HepG2 (cell line): ENCODE results near the gene SLIRP. TPM values are rescaled to one million over a fixed set of nuclear protein-coding genes. Genes with fewer than 3 reads are reported as not detected.

ENCODE experiments used
- ATAC-seq: fragments of 200-7000 bp; cut with Tn5 transposase; 3 replicates; pipeline ENCODE4 v1.9.1; 2020; ENCODE audit warnings: mild to moderate bottlenecking, moderate library complexity
- BruUV-seq: library from RNA; stranded (reverse); fragments of 400-500 nt; replicated peaks from 2 replicates; lab custom pipeline; 2021; lab: Mats Ljungman, UMichigan
- CTCF ChIA-PET: fragments of 300-600 bp; formaldehyde crosslinking; extraction: SDS; loops from one replicate; lab custom pipeline; 2021; ENCODE audit warnings: low total read pairs, inconsistent platforms, low intra/inter-chr PET ratio; lab: Yijun Ruan, JAX
- POLR2A ChIA-PET: fragments of 350-600 bp; sonication (Branson Sonifier 250); formaldehyde crosslinking; loops from one replicate; lab custom pipeline; 2020; ENCODE audit warnings: antibody characterized with exemption, inconsistent platforms; lab: Yijun Ruan, JAX
- DNase-seq: peaks from one replicate; pipeline ENCODE4 v3.0.0-alpha.2; 2015; ENCODE audit warnings: low spot score
- FAIRE-seq: peaks from 3 replicates; lab custom pipeline; 2011; peaks lifted over from hg19 to GRCh38; lab: Jason Lieb, UNC
- H2AFZ ChIP-seq: one replicate; pipeline ENCODE4 v1.6.1; 2011; ENCODE audit warnings: low read length, inconsistent platforms
- H3K27ac ChIP-seq: fragments of 300-600 bp; 3 replicates; pipeline ENCODE4 v1.8.0; 2011; ENCODE audit warnings: mixed run types, mild to moderate bottlenecking, mixed read lengths, low read length, inconsistent platforms; ENCODE audit not compliant: insufficient read depth; ENCODE audit errors: extremely low read length
- H3K27me3 ChIP-seq, 2 experiments: fragments of 200-600 bp in 1 of 2; 2 replicates in 1 of 2; 3 replicates in 1 of 2; pipeline versions ENCODE4 v1.6.0 to v1.8.0; 2011; ENCODE audit warnings: low read length in 2 of 2, mild to moderate bottlenecking in 2 of 2, moderate library complexity in 2 of 2, inconsistent platforms in 1 of 2; ENCODE audit not compliant: insufficient read depth in 2 of 2, control insufficient read depth in 1 of 2
- H3K36me3 ChIP-seq, 2 experiments: fragments of 200-600 bp in 1 of 2; replicated peaks in 1 of 2; 2 replicates in 1 of 2; 3 replicates in 1 of 2; pipeline versions ENCODE4 v1.5.1 to v1.8.0; 2011; ENCODE audit warnings: low read length in 2 of 2, inconsistent platforms in 1 of 2; ENCODE audit not compliant: insufficient read depth in 2 of 2, control insufficient read depth in 1 of 2
- H3K4me1 ChIP-seq: 2 replicates; pipeline ENCODE4 v1.5.1; 2012; ENCODE audit warnings: low read length, inconsistent platforms; ENCODE audit not compliant: insufficient read depth
- H3K4me2 ChIP-seq: 2 replicates; pipeline ENCODE4 v1.6.0; 2011; ENCODE audit warnings: low read depth, low read length, inconsistent platforms
- H3K4me3 ChIP-seq, 3 experiments: fragments of 200-600 bp in 1 of 3; sonication (generic), shearing (Covaris generic) in 1 of 3; replicated peaks in 1 of 3; 2 replicates each; pipeline ENCODE4 v1.5.1; 2011 to 2016; ENCODE audit warnings: low read length in 3 of 3, inconsistent platforms in 2 of 3, low read depth in 2 of 3, mild to moderate bottlenecking in 2 of 3, control low read depth in 1 of 3, mixed read lengths in 1 of 3; ENCODE audit not compliant: insufficient read depth in 1 of 3
- H3K79me2 ChIP-seq: one replicate; pipeline ENCODE4 v1.6.1; 2011; ENCODE audit warnings: low read length, inconsistent platforms; ENCODE audit not compliant: insufficient read depth
- H3K9ac ChIP-seq: 2 replicates; pipeline ENCODE4 v1.6.0; 2011; ENCODE audit warnings: mild to moderate bottlenecking, low read depth, low read length, inconsistent platforms; ENCODE audit not compliant: insufficient read depth
- H3K9me3 ChIP-seq: 2 replicates; pipeline ENCODE4 v1.5.1; 2012; ENCODE audit warnings: mild to moderate bottlenecking, low read length
- H4K20me1 ChIP-seq: 2 replicates; pipeline ENCODE4 v1.6.0; 2011; ENCODE audit warnings: inconsistent platforms, mild to moderate bottlenecking, low read length, moderate library complexity; ENCODE audit not compliant: insufficient read depth
- ATRX ChIP-seq: sonication (generic); formaldehyde crosslinking; IDR thresholded peaks from 2 replicates; pipeline ENCODE4 v1.4.0; 2020; ENCODE audit warnings: missing genetic modification reagents, borderline replicate concordance
- BATF2 ChIP-seq: sonication (generic); formaldehyde crosslinking; IDR thresholded peaks from 2 replicates; pipeline ENCODE4 v1.8.0; 2022; ENCODE audit warnings: mild to moderate bottlenecking, missing genetic modification reagents, moderate library complexity
- BCL6 ChIP-seq: IDR thresholded peaks from 2 replicates; pipeline ENCODE4 v1.6.1; 2016; ENCODE audit warnings: missing genetic modification reagents, missing compliant biosample characterization
- ERF ChIP-seq: IDR thresholded peaks from 2 replicates; pipeline ENCODE4 v1.6.1; 2018; ENCODE audit warnings: missing biosample characterization, missing genetic modification reagents
- EZH2 ChIP-seq: conservative IDR thresholded peaks from 2 replicates; pipeline ENCODE4 v1.6.1; 2012; ENCODE audit warnings: mild to moderate bottlenecking, low read depth, low read length, moderate library complexity
- FOXA3 ChIP-seq: IDR thresholded peaks from 2 replicates; pipeline ENCODE4 v1.6.1; 2016; ENCODE audit warnings: missing genetic modification reagents, missing compliant biosample characterization
- HIC2 ChIP-seq: sonication (generic); formaldehyde crosslinking; IDR thresholded peaks from 2 replicates; pipeline ENCODE4 v1.9.0; 2022; ENCODE audit warnings: low read depth, missing genetic modification reagents
- KLF9 ChIP-seq: IDR thresholded peaks from 2 replicates; pipeline ENCODE4 v1.6.1; 2016; ENCODE audit warnings: low read depth
- MAFK ChIP-seq, 2 experiments: IDR thresholded peaks in 1 of 2; conservative IDR thresholded peaks in 1 of 2; 2 replicates each; pipeline ENCODE4 v1.6.1; 2011; ENCODE audit warnings: improper control_type of control experiment in 2 of 2, low read length in 2 of 2
- MBNL3 ChIP-seq: fragments of 250-450 bp; sonication (Bioruptor Pico); conservative IDR thresholded peaks from 2 replicates; pipeline ENCODE4 v1.8.0; 2022; ENCODE audit warnings: mild to moderate bottlenecking, inconsistent platforms
- SAP130 ChIP-seq: IDR thresholded peaks from 2 replicates; pipeline ENCODE4 v1.6.1; 2016; ENCODE audit warnings: low read depth
- SOX6 ChIP-seq, 2 experiments: fragments of 450-650 bp in 1 of 2; sonication (generic) in 1 of 2; formaldehyde crosslinking in 1 of 2; IDR thresholded peaks; 2 replicates each; pipeline versions ENCODE4 v1.4.0 to v1.6.1; 2017 to 2020; ENCODE audit warnings: antibody characterized with exemption in 1 of 2, mild to moderate bottlenecking in 1 of 2, missing genetic modification reagents in 1 of 2
- SRF ChIP-seq: IDR thresholded peaks from 2 replicates; pipeline ENCODE4 v1.6.1; 2011; ENCODE audit warnings: mild to moderate bottlenecking, low read depth, low read length, moderate library complexity
- ZFY ChIP-seq: sonication (generic); formaldehyde crosslinking; IDR thresholded peaks from 2 replicates; pipeline ENCODE4 v1.4.0; 2020; ENCODE audit warnings: missing genetic modification reagents
- ZNF17 ChIP-seq: sonication (generic); formaldehyde crosslinking; IDR thresholded peaks from 2 replicates; pipeline ENCODE4 v1.5.0; 2020; ENCODE audit warnings: mild to moderate bottlenecking, missing genetic modification reagents
- ZNF256 ChIP-seq: sonication (generic); formaldehyde crosslinking; conservative IDR thresholded peaks from 2 replicates; pipeline ENCODE4 v1.4.0; 2020; ENCODE audit warnings: missing genetic modification reagents
- ZNF280B ChIP-seq: sonication (generic); formaldehyde crosslinking; IDR thresholded peaks from 2 replicates; pipeline ENCODE4 v1.5.0; 2020; ENCODE audit warnings: missing genetic modification reagents, mild to moderate bottlenecking, borderline replicate concordance
- ZNF282 ChIP-seq: fragments of 450-650 bp; IDR thresholded peaks from 2 replicates; pipeline ENCODE4 v1.6.1; 2018; ENCODE audit not compliant: partially characterized antibody
- ZNF720 ChIP-seq: sonication (generic); formaldehyde crosslinking; IDR thresholded peaks from 2 replicates; pipeline ENCODE4 v1.4.0; 2020; ENCODE audit warnings: missing genetic modification reagents
- ZNF784 ChIP-seq: sonication (generic); formaldehyde crosslinking; IDR thresholded peaks from 2 replicates; pipeline ENCODE4 v1.5.1; 2020; ENCODE audit warnings: missing genetic modification reagents, mild to moderate bottlenecking, borderline replicate concordance
- WGBS: methylation state at CpG from one replicate; pipeline ENCODE4 v1.1.6; 2017; ENCODE audit warnings: low lambda C conversion rate; 5-methylcytosine and 5-hydroxymethylcytosine counted together
- in situ Hi-C: cut with HindIII; loops from 2 replicates; pipeline ENCODE4 v1.10.0; 2017; ENCODE audit warnings: low pct_unique_long_range_greater_than_20kb; ENCODE audit not compliant: extremely low pct_ligation_motif_present
- intact Hi-C: fragments of 100-400 bp; cut with micrococcal nuclease; formaldehyde crosslinking; loops from one replicate; pipeline ENCODE4 v1.10.0; 2022; ENCODE audit not compliant: unreplicated experiment
- polyA plus RNA-seq, 8 experiments: library from polyadenylated mRNA; depleted of rRNA in 3 of 8; stranded (reverse) in 7 of 8; unstranded in 1 of 8; fragments of >200 nt; fragmentation: Illumina TruSeq in 4 of 8; extraction: Trizol in 4 of 8; gene quantifications; 2 replicates each; pipeline versions ENCODE4 v1.2.1 to v1.2.3, GENCODE V29; 2011 to 2016; ENCODE audit warnings: low read depth in 4 of 8, missing spikeins in 1 of 8, mixed read lengths in 1 of 8; ENCODE audit not compliant: insufficient read depth in 1 of 8
- total RNA-seq, 5 experiments: library from RNA; depleted of rRNA; stranded (reverse); fragments of >200 nt; fragmentation: Illumina TruSeq; extraction: Trizol; gene quantifications; 2 replicates each; pipeline ENCODE4 v1.2.3, GENCODE V29; 2016; ENCODE audit warnings: low read depth in 1 of 5

Gene SLIRP
- total and polyA plus RNA-seq, 2 of the 13 experiments (the other 11 are each of a cell fraction or from before 2014, with no cell fraction given) = 281 to 548 TPM

- POLR2A ChIA-PET = interaction anchor here (0.7 to 1.3 kb wide), 3 partner anchors 27 to 91 kb away, joined by 3 to 7 read pairs (median 3); partner anchors contain the start of genes ADCK1 and SNW1
- Histone ChIP-seq H3K27me3 (no peaks in the 10 kb centered on the region; a peak in 1 of 5 replicates), H2AFZ (no peak overlapping the region), H3K79me2 (peaks cover 79% of the 10 kb centered on the region), H3K9ac (peak overlapping the region; percentile 87), H3K4me3 (peak overlapping the region; percentile 92 to 97 (median 92); a peak in 5 of 6 replicates), H4K20me1 (peaks cover 18% of the 10 kb centered on the region; the same call in 1 of the 2 replicates), H3K4me1 (peaks cover 28% of the 10 kb centered on the region), H3K27ac (peak overlapping the region; percentile 69), H3K36me3 (peaks cover 10 to 26% of the 10 kb centered on the region in 2 experiments; a peak in 4 of 5 replicates), H3K9me3 (no peaks in the 10 kb centered on the region), H3K4me2 (peak overlapping the region; percentile 79)
- in situ Hi-C loops = loop anchor here (5.0 kb wide), 1 partner anchor 52 kb away; no protein-coding TSS in a partner anchor
- ATAC-seq (no peak), FAIRE-seq (no peak), DNase-seq (peak; percentile 13)
- intact Hi-C loops = loop anchor here (2.0 kb wide), 2 partner anchors 51 to 107 kb away; partner anchors contain the start of gene SNW1
- no TSS peak for BruUV-seq
- CTCF ChIA-PET = no interaction called here
- 8% methylated on average over 3 of the region's 3 CpGs for WGBS
- no peak for TF ChIP-seq HIC2 (CRISPR knock-in tag)
- no peak for TF ChIP-seq EZH2
- TF ChIP-seq FOXA3 (CRISPR knock-in tag) = 0 out of 2 replicates have a peak, but pooled peaks have one; percentile 11
- no peak for TF ChIP-seq ZNF720 (CRISPR knock-in tag)
- TF ChIP-seq ATRX (CRISPR knock-in tag) = no peak
- TF ChIP-seq BCL6 (CRISPR knock-in tag) = peak; percentile 17; the same call in 1 of the 2 replicates
- TF ChIP-seq MAFK (conservative IDR thresholded peaks at IDR 0.05 in 1 of 2, IDR thresholded peaks at IDR 0.05 in 1 of 2; ENCODE audit: low read length in 2 of 2) = peak in 1 of 2 experiments; percentile 43; a peak in 2 of 4 replicates
- TF ChIP-seq MBNL3 (CRISPR knock-in tag) = no peak
- TF ChIP-seq ZNF17 (CRISPR knock-in tag) = no peak
- no peak for TF ChIP-seq ZNF282
- no peak for TF ChIP-seq ZNF256 (CRISPR knock-in tag)
- no peak for TF ChIP-seq ZFY
- no peak for TF ChIP-seq ERF
- no peak for TF ChIP-seq KLF9 (CRISPR knock-in tag)
- TF ChIP-seq SRF = peak; percentile 56; the same call in 1 of the 2 replicates
- peak; percentile 20; the same call in 1 of the 2 replicates for TF ChIP-seq SAP130 (CRISPR knock-in tag)
- no peak for TF ChIP-seq BATF2 (CRISPR knock-in tag)
- no peak for TF ChIP-seq ZNF280B (CRISPR knock-in tag)
- TF ChIP-seq SOX6 (IDR thresholded peaks at IDR 0.05) = no peak
- peak; percentile 70 for TF ChIP-seq SOX6 (CRISPR knock-in tag; IDR thresholded peaks at IDR 0.05)
- no peak for TF ChIP-seq ZNF784 (CRISPR knock-in tag)
Measured at GRCh38 chr14:77709412-77709811, 1.5 kb downstream of the SLIRP start.
